Adrenal gland (tissue), 12 donors: Measurements from ENCODE around the gene IL10RB. TPM values are rescaled to one million over a fixed set of nuclear protein-coding genes. Genes with fewer than 3 reads are reported as not detected.
A peak's percentile ranks its signal among the peaks of the same experiment; 100 is the strongest.

Experiments
- DNase-seq, 7 donors: peaks; one replicate each; pipeline ENCODE4 v3.0.0-alpha.2; 2019 to 2020
- H3K27ac ChIP-seq, 5 donors: fragments of 200-600 bp; sonication (generic) in 4 of 5; 1 replicate in 3 of 5; 2 replicates in 2 of 5; pipeline versions ENCODE4 v1.5.1 to v1.8.0; 2016 to 2020; ENCODE audit warnings: mild to moderate bottlenecking in 1 of 5
- H3K27me3 ChIP-seq: fragments of 200-600 bp; 2 replicates; pipeline ENCODE4 v1.8.0; 2021
- H3K36me3 ChIP-seq, 2 donors: fragments of 200-600 bp; replicated peaks in 1 of 2; 1 replicate in 1 of 2; 2 replicates in 1 of 2; pipeline versions ENCODE4 v1.5.1 to v1.8.0; 2018 to 2022
- H3K4me1 ChIP-seq, 2 donors: fragments of 200-600 bp; replicated peaks in 1 of 2; 1 replicate in 1 of 2; 2 replicates in 1 of 2; pipeline versions ENCODE4 v1.5.1 to v1.8.0; 2018 to 2021
- H3K4me3 ChIP-seq, 4 donors: fragments of 200-600 bp; sonication (generic) in 3 of 4; one replicate each; pipeline ENCODE4 v1.5.1; 2016 to 2018
- H3K9me3 ChIP-seq, 3 donors: fragments of 200-600 bp; sonication (generic) in 1 of 3; replicated peaks in 1 of 3; 1 replicate in 2 of 3; 2 replicates in 1 of 3; pipeline versions ENCODE4 v1.5.1 to v1.8.0; 2016 to 2021
- CTCF ChIP-seq, 6 experiments: fragments of 450-650 bp in 4 of 6; fragments of 200-600 bp in 2 of 6; sonication (generic) in 1 of 6; IDR thresholded peaks; 1 replicate in 5 of 6; 2 replicates in 1 of 6; pipeline versions ENCODE4 v1.5.1 to v1.8.0; 2016 to 2021; ENCODE audit warnings: antibody characterized with exemption in 6 of 6, mild to moderate bottlenecking in 2 of 6, moderate library complexity in 1 of 6
- POLR2A ChIP-seq, 2 donors: fragments of 450-650 bp; IDR thresholded peaks; one replicate each; pipeline ENCODE4 v1.6.1; 2017; ENCODE audit warnings: antibody characterized with exemption in 2 of 2, mild to moderate bottlenecking in 2 of 2, moderate library complexity in 1 of 2
- WGBS, 4 donors: extraction: QIAGEN DNeasy Blood & Tissue Kit in 2 of 4; methylation state at CpG; one replicate each; pipeline versions ENCODE4 v1.1.5 to v1.1.7; 2013 to 2017; 5-methylcytosine and 5-hydroxymethylcytosine counted together
- intact Hi-C, 2 donors: fragments of 100-400 bp; cut with DNase I; formaldehyde crosslinking; loops; one replicate each; pipeline versions ENCODE4 v1.14.1 to v1.15.0; 2022 to 2023
- polyA plus RNA-seq, 3 donors: library from polyadenylated mRNA; stranded (reverse); fragments of 200-250 nt in 2 of 3; fragments of 350-450 nt in 1 of 3; fragmentation: Illumina TruSeq in 1 of 3; extraction: RNeasy Lipid Tissue Mini Kit (QIAGEN cat#74804) in 1 of 3; gene quantifications; one replicate each; pipeline ENCODE4 v1.2.3, GENCODE V29; 2013 to 2014
- total RNA-seq, 9 donors: library from RNA; depleted of rRNA in 4 of 9; stranded (reverse); fragments of >200 nt in 4 of 9; fragments of 120-200 nt in 1 of 9; fragmentation: NEBNext Ultra II Directional in 1 of 9; extraction: Animal tissue kit (Norgen Biotek cat#: 25700) in 1 of 9; gene quantifications; one replicate each; pipeline versions ENCODE4 v1.1.0 to v1.2.4, GENCODE V29; 2013 to 2023
- donor health status: healthy with polysubstance abuse.
- donor health status: Bipolar disorder and iron deficiency.
- donor health status: DM: yes; HTN: yes; CAD: no.
- donor health status: DM: no; HTN: no; CAD: no.
- donor health status: DM: no; HTN: no; CAD: no.
- donor health status: DM: yes; HTN: yes; CAD: no.

Gene IL10RB
- total and polyA plus RNA-seq, 12 donors: 14.7 to 55.0 (median 26.9) TPM

GRCh38 chr21:33229784-33230544 is 36.2 kb upstream of the IL10RB start, which contains the start of gene IFNAR2:
TSS of gene IFNAR2 (plus strand) at chr21:33229938. CDS start at chr21:33241923, 11,985 bp downstream.
- Histone ChIP-seq H3K36me3 (no peaks in the 10 kb centered on the region), H3K4me1 (peaks cover 0 to 17% of the 10 kb centered on the region in 2 donors), H3K27ac (peak within 1 kb of the TSS; percentile 90 to 98 (median 96)), H3K9me3 (no peaks in the 10 kb centered on the region), H3K4me3 (peak within 1 kb of the TSS; percentile 81 to 88 (median 86)), H3K27me3 (no peaks in the 10 kb centered on the region)
- intact Hi-C loops: no loop called here
- TF ChIP-seq CTCF (IDR thresholded peaks at IDR 0.05): peak in 1 of 6 experiments; percentile 13
- TF ChIP-seq POLR2A (IDR thresholded peaks at IDR 0.05): peak; percentile 40 to 60
- 0 to 1% (median 0%) methylated on average over 17 to 95 of the region's 95 CpGs for WGBS, 4 donors
- peak; percentile 64 to 80 (median 72) for DNase-seq

GRCh38 chr21:33230545-33231324 is 35.4 kb upstream of the IL10RB start:
- H3K36me3 ChIP-seq: no peaks in the 10 kb centered on the region
- TF ChIP-seq CTCF (IDR thresholded peaks at IDR 0.05) (no peak), POLR2A (IDR thresholded peaks at IDR 0.05) (no peak)
- H3K9me3 ChIP-seq: no peaks in the 10 kb centered on the region
- H3K4me1 ChIP-seq: peaks cover 0 to 17% of the 10 kb centered on the region in 2 donors
- WGBS, 4 donors: 3 to 12% (median 6%) methylated on average over 21 to 30 of the region's 30 CpGs
- intact Hi-C loops: no loop called here
- peak overlapping the region; percentile 81 to 88 (median 86) for H3K4me3 ChIP-seq
- DNase-seq: peak in 6 of 7 donors; percentile 28 to 50 (median 39)
- no peaks in the 10 kb centered on the region for H3K27me3 ChIP-seq
- H3K27ac ChIP-seq: peak overlapping the region; percentile 90 to 98 (median 96)

GRCh38 chr21:33231526-33231925 is 34.6 kb upstream of the IL10RB start:
- intact Hi-C loops: no loop called here
- no peaks in the 10 kb centered on the region for H3K27me3 ChIP-seq
- no peaks in the 10 kb centered on the region for H3K36me3 ChIP-seq
- H3K4me3 ChIP-seq: peak overlapping the region in 1 of 4 donors; percentile 88
- WGBS, 4 donors: 70 to 84% (median 77%) methylated on average over 8 of the region's 8 CpGs
- H3K9me3 ChIP-seq: no peaks in the 10 kb centered on the region
- no peak for TF ChIP-seq POLR2A (IDR thresholded peaks at IDR 0.05)
- no peak for TF ChIP-seq CTCF (IDR thresholded peaks at IDR 0.05)
- DNase-seq: peak in 1 of 7 donors; percentile 25
- peaks cover 0 to 17% of the 10 kb centered on the region in 2 donors for H3K4me1 ChIP-seq
- H3K27ac ChIP-seq: no peak overlapping the region
